HepG2 (cell line): ENCODE measurements around the gene EHBP1. TPM values are rescaled to one million over a fixed set of nuclear protein-coding genes. Genes with fewer than 3 reads are reported as not detected.

Experiments
- CC2D1A ChIP-seq: sonication (generic); formaldehyde crosslinking; IDR thresholded peaks from 2 replicates; pipeline ENCODE4 v1.8.1; 2023; ENCODE audit warnings: mild to moderate bottlenecking, missing genetic modification reagents
- HMGXB3 ChIP-seq: sonication (generic); formaldehyde crosslinking; IDR thresholded peaks from 2 replicates; pipeline ENCODE4 v1.4.0; 2020; ENCODE audit warnings: missing genetic modification reagents, borderline replicate concordance
- HNRNPH1 ChIP-seq: fragments of 200-400 bp; formaldehyde crosslinking; optimal IDR thresholded peaks from 2 replicates; pipeline ENCODE3; 2017; ENCODE audit warnings: mild to moderate bottlenecking, low read depth, low read length
- NCOR1 ChIP-seq: fragments of 200-600 bp; sonication (generic); IDR thresholded peaks from 2 replicates; pipeline ENCODE4 v1.7.0; 2017; ENCODE audit warnings: antibody characterized with exemption, low read length, borderline replicate concordance
- PRMT3 ChIP-seq: sonication (generic); formaldehyde crosslinking; IDR thresholded peaks from 2 replicates; pipeline ENCODE4 v1.8.1; 2022; ENCODE audit warnings: low read depth, mild to moderate bottlenecking, moderate library complexity, missing genetic modification reagents, borderline replicate concordance
- SIX1 ChIP-seq: sonication (generic); formaldehyde crosslinking; IDR thresholded peaks from 2 replicates; pipeline ENCODE4 v1.4.0; 2020; ENCODE audit warnings: missing genetic modification reagents, borderline replicate concordance
- SMAD9 ChIP-seq: sonication (generic); formaldehyde crosslinking; IDR thresholded peaks from 2 replicates; pipeline ENCODE4 v1.5.1; 2020; ENCODE audit warnings: mild to moderate bottlenecking, missing genetic modification reagents
- ZBTB4 ChIP-seq: sonication (generic); formaldehyde crosslinking; IDR thresholded peaks from 2 replicates; pipeline ENCODE4 v1.4.0; 2020; ENCODE audit warnings: missing genetic modification reagents, mild to moderate bottlenecking, borderline replicate concordance
- ZFP82 ChIP-seq: sonication (generic); formaldehyde crosslinking; IDR thresholded peaks from 2 replicates; pipeline ENCODE4 v1.5.1; 2020; ENCODE audit warnings: mild to moderate bottlenecking, missing genetic modification reagents, borderline replicate concordance
- ZMAT3 ChIP-seq: sonication (generic); formaldehyde crosslinking; conservative IDR thresholded peaks from 2 replicates; pipeline ENCODE4 v1.7.0; 2021; ENCODE audit warnings: missing genetic modification reagents
- ZNF484 ChIP-seq: sonication (generic); formaldehyde crosslinking; IDR thresholded peaks from 2 replicates; pipeline ENCODE4 v1.5.1; 2020; ENCODE audit warnings: mild to moderate bottlenecking, low read depth, missing genetic modification reagents, borderline replicate concordance
- ZNF552 ChIP-seq: sonication (generic); formaldehyde crosslinking; IDR thresholded peaks from 2 replicates; pipeline ENCODE4 v1.9.0; 2022; ENCODE audit warnings: missing genetic modification reagents, mild to moderate bottlenecking, borderline replicate concordance
- ZNF766 ChIP-seq: sonication (generic); formaldehyde crosslinking; IDR thresholded peaks from 2 replicates; pipeline ENCODE4 v1.5.0; 2020; ENCODE audit warnings: missing genetic modification reagents, borderline replicate concordance
- polyA plus RNA-seq, 8 experiments: library from polyadenylated mRNA; depleted of rRNA in 3 of 8; stranded (reverse) in 7 of 8; unstranded in 1 of 8; fragments of >200 nt; fragmentation: Illumina TruSeq in 4 of 8; extraction: Trizol in 4 of 8; gene quantifications; 2 replicates each; pipeline versions ENCODE4 v1.2.1 to v1.2.3, GENCODE V29; 2011 to 2016; ENCODE audit warnings: low read depth in 4 of 8, missing spikeins in 1 of 8, mixed read lengths in 1 of 8; ENCODE audit not compliant: insufficient read depth in 1 of 8
- total RNA-seq, 5 experiments: library from RNA; depleted of rRNA; stranded (reverse); fragments of >200 nt; fragmentation: Illumina TruSeq; extraction: Trizol; gene quantifications; 2 replicates each; pipeline ENCODE4 v1.2.3, GENCODE V29; 2016; ENCODE audit warnings: low read depth in 1 of 5
- TF ChIP-seq, protein P1 (sequence below): sonication (generic); formaldehyde crosslinking; IDR thresholded peaks from 2 replicates; pipeline ENCODE4 v1.5.0; 2020; ENCODE audit warnings: mild to moderate bottlenecking, missing genetic modification reagents
- TF ChIP-seq, protein P2 (sequence below): sonication (generic); formaldehyde crosslinking; IDR thresholded peaks from 2 replicates; pipeline ENCODE4 v1.9.0; 2021; ENCODE audit warnings: missing genetic modification reagents, mild to moderate bottlenecking, borderline replicate concordance
- TF ChIP-seq, protein P3 (sequence below): sonication (generic); formaldehyde crosslinking; conservative IDR thresholded peaks from 2 replicates; pipeline ENCODE4 v1.8.1; 2023; ENCODE audit warnings: missing genetic modification reagents

Gene EHBP1
- total and polyA plus RNA-seq, 2 of the 13 experiments (the other 11 are each of a cell fraction or from before 2014, with no cell fraction given) = 93.5 to 146 TPM

- TF ChIP-seq CC2D1A (CRISPR knock-in tag) = no peak
- TF ChIP-seq, protein P1, sequence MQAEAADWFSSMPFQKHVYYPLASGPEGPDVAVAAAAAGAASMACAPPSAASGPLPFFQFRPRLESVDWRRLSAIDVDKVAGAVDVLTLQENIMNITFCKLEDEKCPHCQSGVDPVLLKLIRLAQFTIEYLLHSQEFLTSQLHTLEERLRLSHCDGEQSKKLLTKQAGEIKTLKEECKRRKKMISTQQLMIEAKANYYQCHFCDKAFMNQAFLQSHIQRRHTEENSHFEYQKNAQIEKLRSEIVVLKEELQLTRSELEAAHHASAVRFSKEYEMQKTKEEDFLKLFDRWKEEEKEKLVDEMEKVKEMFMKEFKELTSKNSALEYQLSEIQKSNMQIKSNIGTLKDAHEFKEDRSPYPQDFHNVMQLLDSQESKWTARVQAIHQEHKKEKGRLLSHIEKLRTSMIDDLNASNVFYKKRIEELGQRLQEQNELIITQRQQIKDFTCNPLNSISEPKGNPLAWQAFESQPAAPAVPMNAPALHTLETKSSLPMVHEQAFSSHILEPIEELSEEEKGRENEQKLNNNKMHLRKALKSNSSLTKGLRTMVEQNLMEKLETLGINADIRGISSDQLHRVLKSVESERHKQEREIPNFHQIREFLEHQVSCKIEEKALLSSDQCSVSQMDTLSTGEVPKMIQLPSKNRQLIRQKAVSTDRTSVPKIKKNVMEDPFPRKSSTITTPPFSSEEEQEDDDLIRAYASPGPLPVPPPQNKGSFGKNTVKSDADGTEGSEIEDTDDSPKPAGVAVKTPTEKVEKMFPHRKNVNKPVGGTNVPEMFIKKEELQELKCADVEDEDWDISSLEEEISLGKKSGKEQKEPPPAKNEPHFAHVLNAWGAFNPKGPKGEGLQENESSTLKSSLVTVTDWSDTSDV (CRISPR knock-in tag) = no peak
- no peak for TF ChIP-seq PRMT3
- TF ChIP-seq ZMAT3 (CRISPR knock-in tag) = no peak
- peak; percentile 51; the same call in 1 of the 2 replicates for TF ChIP-seq ZBTB4 (CRISPR knock-in tag)
- TF ChIP-seq ZNF484 (CRISPR knock-in tag) = no peak
- TF ChIP-seq HMGXB3 (CRISPR knock-in tag) = no peak
- TF ChIP-seq SMAD9 = no peak
- TF ChIP-seq, protein P2, sequence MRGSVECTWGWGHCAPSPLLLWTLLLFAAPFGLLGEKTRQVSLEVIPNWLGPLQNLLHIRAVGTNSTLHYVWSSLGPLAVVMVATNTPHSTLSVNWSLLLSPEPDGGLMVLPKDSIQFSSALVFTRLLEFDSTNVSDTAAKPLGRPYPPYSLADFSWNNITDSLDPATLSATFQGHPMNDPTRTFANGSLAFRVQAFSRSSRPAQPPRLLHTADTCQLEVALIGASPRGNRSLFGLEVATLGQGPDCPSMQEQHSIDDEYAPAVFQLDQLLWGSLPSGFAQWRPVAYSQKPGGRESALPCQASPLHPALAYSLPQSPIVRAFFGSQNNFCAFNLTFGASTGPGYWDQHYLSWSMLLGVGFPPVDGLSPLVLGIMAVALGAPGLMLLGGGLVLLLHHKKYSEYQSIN (CRISPR knock-in tag) = no peak
- TF ChIP-seq ZNF552 = 0 out of 2 replicates have a peak, but pooled peaks have one; percentile 31
- TF ChIP-seq ZFP82 (CRISPR knock-in tag) = no peak
- TF ChIP-seq HNRNPH1 = no peak
- no peak for TF ChIP-seq SIX1
- TF ChIP-seq, protein P3, sequence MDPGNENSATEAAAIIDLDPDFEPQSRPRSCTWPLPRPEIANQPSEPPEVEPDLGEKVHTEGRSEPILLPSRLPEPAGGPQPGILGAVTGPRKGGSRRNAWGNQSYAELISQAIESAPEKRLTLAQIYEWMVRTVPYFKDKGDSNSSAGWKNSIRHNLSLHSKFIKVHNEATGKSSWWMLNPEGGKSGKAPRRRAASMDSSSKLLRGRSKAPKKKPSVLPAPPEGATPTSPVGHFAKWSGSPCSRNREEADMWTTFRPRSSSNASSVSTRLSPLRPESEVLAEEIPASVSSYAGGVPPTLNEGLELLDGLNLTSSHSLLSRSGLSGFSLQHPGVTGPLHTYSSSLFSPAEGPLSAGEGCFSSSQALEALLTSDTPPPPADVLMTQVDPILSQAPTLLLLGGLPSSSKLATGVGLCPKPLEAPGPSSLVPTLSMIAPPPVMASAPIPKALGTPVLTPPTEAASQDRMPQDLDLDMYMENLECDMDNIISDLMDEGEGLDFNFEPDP (CRISPR knock-in tag) = no peak
- TF ChIP-seq ZNF766 = no peak
- TF ChIP-seq NCOR1 = no peak
These were observed 346.4 kb downstream of the EHBP1 start (continued) for GRCh38 chr2:63051795-63052333.
